Breast epithelium (tissue), 3 donors: ENCODE measurements around the gene COL8A2.

Experiments used
- CTCF ChIP-seq, 3 donors: fragments of 450-650 bp; IDR thresholded peaks; one replicate each; pipeline ENCODE4 v1.5.1; 2016 to 2017; ENCODE audit warnings: antibody characterized with exemption in 3 of 3, mild to moderate bottlenecking in 3 of 3, moderate library complexity in 3 of 3
- POLR2A ChIP-seq: fragments of 450-650 bp; IDR thresholded peaks from one replicate; pipeline ENCODE4 v1.6.1; 2016; ENCODE audit warnings: antibody characterized with exemption, mild to moderate bottlenecking, moderate library complexity

- TF ChIP-seq POLR2A (no peak), CTCF (IDR thresholded peaks at IDR 0.05) (no peak)
Observed at GRCh38 chr1:36093226-36093625, 31.8 kb downstream of the COL8A2 start.
